GM23338 (cell line): Measurements from ENCODE around the gene SRSF2. TPM values are rescaled to one million over a fixed set of nuclear protein-coding genes. Genes with fewer than 3 reads are reported as not detected.

ENCODE experiments used
- ATAC-seq: fragments of 200-7000 bp; cut with Tn5 transposase; 3 replicates; pipeline ENCODE4 v1.9.1; 2020
- DNase-seq: peaks from one replicate; pipeline ENCODE4 v3.0.0-alpha.2; 2015; ENCODE audit warnings: low spot score
- H2AFZ ChIP-seq: fragments of 200-600 bp; sonication (generic); 2 replicates; pipeline ENCODE4 v1.8.0; 2016; ENCODE audit warnings: antibody characterized with exemption, mild to moderate bottlenecking, moderate library complexity
- H3F3A ChIP-seq: fragments of 200-600 bp; sonication (generic); replicated peaks from 2 replicates; pipeline ENCODE4 v1.8.0; 2017; ENCODE audit warnings: antibody characterized with exemption, mixed run types, low read depth
- H3K27ac ChIP-seq: fragments of 200-600 bp; sonication (generic); 2 replicates; pipeline ENCODE4 v1.6.1; 2016; ENCODE audit warnings: low read depth
- H3K27me3 ChIP-seq: fragments of 200-600 bp; sonication (generic); 2 replicates; pipeline ENCODE4 v1.8.0; 2016; ENCODE audit warnings: mild to moderate bottlenecking, mixed run types, moderate library complexity; ENCODE audit not compliant: insufficient read depth
- H3K36me3 ChIP-seq: fragments of 200-600 bp; sonication (generic); 2 replicates; pipeline ENCODE4 v1.8.0; 2016; ENCODE audit warnings: mild to moderate bottlenecking; ENCODE audit not compliant: insufficient read depth
- H3K4me1 ChIP-seq: fragments of 200-600 bp; sonication (generic); 2 replicates; pipeline ENCODE4 v1.8.0; 2016; ENCODE audit warnings: mild to moderate bottlenecking, moderate library complexity; ENCODE audit not compliant: insufficient read depth
- H3K4me2 ChIP-seq: fragments of 200-600 bp; sonication (generic); 2 replicates; pipeline ENCODE4 v1.7.1; 2017; ENCODE audit warnings: mixed run types
- H3K4me3 ChIP-seq: fragments of 200-600 bp; sonication (generic); 2 replicates; pipeline ENCODE4 v1.6.1; 2016; ENCODE audit warnings: mixed run types
- H3K79me2 ChIP-seq: fragments of 200-600 bp; sonication (generic); replicated peaks from 2 replicates; pipeline ENCODE4 v1.8.0; 2017; ENCODE audit warnings: mild to moderate bottlenecking; ENCODE audit not compliant: insufficient read depth
- H3K9me2 ChIP-seq: fragments of 200-600 bp; sonication (generic); 2 replicates; pipeline ENCODE4 v1.8.0; 2017; ENCODE audit not compliant: insufficient read depth
- H4K20me1 ChIP-seq: fragments of 200-600 bp; sonication (generic); replicated peaks from 2 replicates; pipeline ENCODE4 v1.8.0; 2017; ENCODE audit warnings: mild to moderate bottlenecking; ENCODE audit not compliant: insufficient read depth
- H3K27ac Mint-ChIP-seq: 2 replicates; pipeline ENCODE4 v1.8.0; 2020; ENCODE audit warnings: inconsistent platforms, mild to moderate bottlenecking, moderate library complexity, mixed read lengths
- H3K27me3 Mint-ChIP-seq: 3 replicates; pipeline ENCODE4 v1.8.0; 2022; ENCODE audit warnings: low read depth, mild to moderate bottlenecking, moderate library complexity, mixed read lengths, inconsistent platforms; ENCODE audit not compliant: insufficient read depth, poor library complexity
- H3K36me3 Mint-ChIP-seq: 3 replicates; pipeline ENCODE4 v1.8.0; 2021; ENCODE audit warnings: low read depth, mild to moderate bottlenecking, inconsistent platforms, moderate library complexity, mixed read lengths
- H3K4me1 Mint-ChIP-seq: 3 replicates; pipeline ENCODE4 v1.8.0; 2020; ENCODE audit warnings: mild to moderate bottlenecking, inconsistent platforms, mixed read lengths
- H3K4me3 Mint-ChIP-seq: 3 replicates; pipeline ENCODE4 v1.8.0; 2021; ENCODE audit warnings: moderate library complexity, mild to moderate bottlenecking, inconsistent platforms, mixed read lengths
- H3K9me3 Mint-ChIP-seq: 3 replicates; pipeline ENCODE4 v1.8.0; 2020; ENCODE audit warnings: moderate library complexity, mild to moderate bottlenecking, inconsistent platforms, mixed read lengths
- CREB1 ChIP-seq: fragments of 250-450 bp; sonication (Bioruptor Pico); IDR thresholded peaks from 2 replicates; pipeline ENCODE4 v1.5.0; 2020; ENCODE audit warnings: low read depth, mild to moderate bottlenecking, moderate library complexity
- CTCF ChIP-seq, 2 experiments: fragments of 200-600 bp in 1 of 2; sonication (generic) in 1 of 2; conservative IDR thresholded peaks; 2 replicates each; pipeline versions ENCODE4 v1.5.1 to v1.6.1; 2016 to 2017; ENCODE audit warnings: antibody characterized with exemption in 2 of 2, low read depth in 2 of 2, mild to moderate bottlenecking in 2 of 2, moderate library complexity in 1 of 2
- ETS1 ChIP-seq: IDR thresholded peaks from 2 replicates; pipeline ENCODE4 v1.6.1; 2016; ENCODE audit warnings: antibody characterized with exemption
- EZH2phosphoT487 ChIP-seq: fragments of 200-600 bp; sonication (generic); IDR thresholded peaks from one replicate; pipeline ENCODE4 v1.8.1; 2018; ENCODE audit warnings: antibody characterized with exemption; ENCODE audit not compliant: unreplicated experiment
- JUNB ChIP-seq: IDR thresholded peaks from one replicate; pipeline ENCODE4 v1.6.1; 2016; ENCODE audit warnings: antibody characterized with exemption; ENCODE audit not compliant: unreplicated experiment
- NANOG ChIP-seq: IDR thresholded peaks from 2 replicates; pipeline ENCODE4 v1.6.1; 2016; ENCODE audit warnings: antibody characterized with exemption, borderline replicate concordance
- STAT1 ChIP-seq: IDR thresholded peaks from one replicate; pipeline ENCODE4 v1.6.1; 2016; ENCODE audit warnings: antibody characterized with exemption; ENCODE audit not compliant: unreplicated experiment
- ZNF114 ChIP-seq: fragments of 250-450 bp; sonication (Bioruptor Pico); IDR thresholded peaks from 2 replicates; pipeline ENCODE4 v1.5.0; 2020; ENCODE audit warnings: mild to moderate bottlenecking, moderate library complexity
- ZNF331 ChIP-seq: fragments of 250-450 bp; sonication (Bioruptor Pico); IDR thresholded peaks from 2 replicates; pipeline ENCODE4 v1.5.0; 2020; ENCODE audit warnings: low read depth, mild to moderate bottlenecking, moderate library complexity
- ZNF462 ChIP-seq: fragments of 250-450 bp; sonication (Bioruptor Pico); IDR thresholded peaks from 2 replicates; pipeline ENCODE4 v1.5.0; 2020; ENCODE audit warnings: mild to moderate bottlenecking, moderate library complexity
- polyA plus RNA-seq: library from polyadenylated mRNA; unstranded; fragments of >200 nt; fragmentation: Nextera tagmentation; extraction: Ambion mirVana; gene quantifications from 2 replicates; pipeline ENCODE4 v1.2.1, GENCODE V29; 2016
- total RNA-seq: library from RNA; depleted of rRNA; stranded (reverse); fragments of >200 nt; shearing (Covaris generic); gene quantifications from 2 replicates; pipeline ENCODE4 v1.2.3, GENCODE V29; 2014

Gene SRSF2
- total and polyA plus RNA-seq, 2 experiments from 2014 or later: 317 to 547 TPM

DNA sequence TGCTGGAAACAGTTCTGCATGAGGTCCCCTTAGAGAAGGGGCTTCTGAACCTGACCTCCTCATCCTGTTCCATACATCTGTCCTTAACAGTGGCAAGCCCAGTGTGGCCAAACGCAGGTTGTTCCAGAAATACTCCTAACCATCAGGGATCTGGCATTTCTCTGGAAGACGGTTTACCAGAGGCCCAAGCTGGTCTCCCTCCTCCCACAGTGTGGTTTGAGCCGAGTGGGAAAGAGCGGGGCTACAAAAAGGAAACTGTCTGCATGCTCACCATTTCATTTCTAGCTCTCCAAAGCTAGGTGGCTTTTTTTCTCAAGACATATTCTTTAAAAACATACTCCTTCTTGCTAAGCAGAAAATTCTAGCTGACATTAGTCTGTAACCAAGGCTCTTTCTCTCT, 32.3 kb downstream of the SRSF2 start:
- Histone ChIP-seq H2AFZ (no peak overlapping the region), H3K9me2 (no peaks in the 10 kb centered on the region), H3K4me3 (no peak overlapping the region), H4K20me1 (peaks cover 10% of the 10 kb centered on the region; the same call in 1 of the 2 replicates), H3K79me2 (peaks cover 31% of the 10 kb centered on the region), H3F3A (peaks cover 3% of the 10 kb centered on the region; the same call in 1 of the 2 replicates), H3K4me1 (peaks cover 41% of the 10 kb centered on the region), H3K4me2 (no peak overlapping the region), H3K27me3 (peaks cover 14% of the 10 kb centered on the region), H3K27ac (no peak overlapping the region), H3K36me3 (no peaks in the 10 kb centered on the region)
- no peak for ATAC-seq
- H3K36me3 Mint-ChIP-seq: 0 out of 3 replicates have a peak, but pooled peaks cover 2% of the 10 kb centered on the region
- DNase-seq: no peak
- H3K4me3 Mint-ChIP-seq: no peak overlapping the region
- H3K4me1 Mint-ChIP-seq: peaks cover 44% of the 10 kb centered on the region
- H3K27ac Mint-ChIP-seq: no peak overlapping the region
- H3K9me3 Mint-ChIP-seq: no peaks in the 10 kb centered on the region; the same call in 2 of the 3 replicates
- H3K27me3 Mint-ChIP-seq: peaks cover 26% of the 10 kb centered on the region
- no peak for TF ChIP-seq EZH2phosphoT487
- TF ChIP-seq ETS1: no peak
- no peak for TF ChIP-seq ZNF462 (CRISPR knock-in tag)
- no peak for TF ChIP-seq CTCF (conservative IDR thresholded peaks at IDR 0.05; ENCODE audit: low read depth in 2 of 2)
- TF ChIP-seq JUNB: no peak
- TF ChIP-seq NANOG: no peak
- no peak for TF ChIP-seq ZNF114
- no peak for TF ChIP-seq CREB1 (CRISPR knock-in tag)
- no peak for TF ChIP-seq ZNF331 (CRISPR knock-in tag)
- TF ChIP-seq STAT1: no peak
